GM18867 (cell line): ENCODE data around the gene GRM4.

ENCODE experiments used
- ATAC-seq: cut with Tn5 transposase; IDR thresholded peaks from one replicate; pipeline ENCODE4 v1.9.1; 2021; ENCODE audit warnings: mild to moderate bottlenecking, moderate library complexity; ENCODE audit not compliant: unreplicated experiment

Gene GRM4

GRCh38 chr6:33983721-33984465 is 162.0 kb downstream of the GRM4 start:
- no peak for ATAC-seq

GRCh38 chr6:33983109-33983716 is 162.7 kb downstream of the GRM4 start:
- no peak for ATAC-seq

- ATAC-seq, result no peak
Measured at GRCh38 chr6:33981861-33982260, 164.0 kb downstream of the GRM4 start.

- no peak for ATAC-seq
Measured at GRCh38 chr6:33981421-33981820, 164.5 kb downstream of the GRM4 start.

- no peak for ATAC-seq
Measured at GRCh38 chr6:33980176-33981175, 165.4 kb downstream of the GRM4 start.

- no peak for ATAC-seq
Measured at GRCh38 chr6:33979750-33980149, 166.1 kb downstream of the GRM4 start.

- ATAC-seq, result no peak
Measured at GRCh38 chr6:33978412-33979150, 167.3 kb downstream of the GRM4 start.

GRCh38 chr6:33977606-33978411 is 168.1 kb downstream of the GRM4 start:
- no peak for ATAC-seq

- ATAC-seq, result no peak
Measured at GRCh38 chr6:33976437-33977360, 169.2 kb downstream of the GRM4 start.

- no peak for ATAC-seq
Measured at GRCh38 chr6:33975661-33976436, 170.0 kb downstream of the GRM4 start.

GRCh38 chr6:33974471-33974870 is 171.4 kb downstream of the GRM4 start:
- ATAC-seq, result no peak

GRCh38 chr6:33974030-33974429 is 171.9 kb downstream of the GRM4 start:
- ATAC-seq, result no peak

- no peak for ATAC-seq
Measured at GRCh38 chr6:33971580-33971979, 174.3 kb downstream of the GRM4 start.
